NCI-H446 treated with DMSO at 0.1 percent for 48 hours (cell line): ENCODE results near the gene OR8S1.

Experiments
- DNase-seq: peaks from one replicate; lab custom pipeline; 2025; lab: John Stamatoyannopoulos, UW

The OR8S1 gene

DNA sequence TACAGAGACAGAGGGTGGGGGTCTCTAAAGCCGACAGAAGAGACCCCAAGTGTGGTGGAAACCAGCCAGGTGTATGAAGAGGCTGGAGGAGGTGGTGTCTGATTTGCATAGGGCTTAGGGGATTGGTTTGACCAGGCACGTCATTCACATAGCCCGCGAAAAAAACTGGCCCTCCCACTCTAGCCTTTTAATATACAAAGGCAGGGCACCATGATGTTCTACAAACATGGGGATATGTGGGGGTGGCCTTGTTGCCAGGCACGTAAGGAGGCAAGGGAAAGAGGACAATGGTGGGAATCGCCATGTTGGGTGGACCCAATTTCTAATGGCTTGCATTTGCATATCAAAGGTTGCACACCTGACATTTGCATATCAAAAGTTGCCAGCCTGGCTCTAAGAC is 31.2 kb downstream of the OR8S1 start:
- DNase-seq, result no peak

DNA sequence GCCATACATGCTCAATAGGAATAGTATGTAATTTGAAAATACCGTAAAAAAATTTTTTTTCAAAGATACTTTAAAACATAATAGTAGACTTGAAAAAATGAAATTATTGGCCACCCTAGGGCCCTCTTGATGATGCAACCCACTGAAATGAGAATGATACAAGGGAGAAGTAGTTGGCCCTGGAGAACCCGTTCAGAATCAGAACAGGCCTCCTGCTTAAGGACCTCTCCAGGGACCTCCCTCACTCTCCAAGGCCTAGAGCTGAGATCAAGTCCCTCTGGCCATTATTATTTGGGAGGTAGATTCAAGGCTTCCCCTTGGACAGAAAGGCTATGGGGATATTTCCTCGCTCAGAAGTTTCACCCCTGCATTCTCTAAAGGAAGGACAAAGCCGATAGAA is 32.5 kb downstream of the OR8S1 start:
- no peak for DNase-seq

DNA sequence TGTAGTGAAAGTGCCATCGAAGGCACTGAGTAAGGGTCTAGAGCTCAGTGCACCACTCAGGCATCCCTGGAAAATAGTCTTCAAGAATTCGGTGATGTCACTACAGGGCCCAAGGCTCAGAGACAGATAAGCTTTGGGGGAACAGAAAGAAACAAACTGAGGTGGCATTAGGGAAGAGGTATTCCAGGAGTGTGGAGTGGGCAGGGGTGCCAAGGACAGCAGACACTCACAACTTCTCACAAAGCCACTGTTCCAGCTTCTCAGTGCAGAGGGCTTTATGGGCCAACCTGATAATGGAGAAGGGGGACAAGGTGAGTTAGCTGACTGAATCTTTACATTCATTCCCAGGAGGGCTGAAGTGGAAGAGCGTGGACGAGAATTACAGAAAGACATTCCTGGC is 42.3 kb downstream of the OR8S1 start:
- no peak for DNase-seq

DNA sequence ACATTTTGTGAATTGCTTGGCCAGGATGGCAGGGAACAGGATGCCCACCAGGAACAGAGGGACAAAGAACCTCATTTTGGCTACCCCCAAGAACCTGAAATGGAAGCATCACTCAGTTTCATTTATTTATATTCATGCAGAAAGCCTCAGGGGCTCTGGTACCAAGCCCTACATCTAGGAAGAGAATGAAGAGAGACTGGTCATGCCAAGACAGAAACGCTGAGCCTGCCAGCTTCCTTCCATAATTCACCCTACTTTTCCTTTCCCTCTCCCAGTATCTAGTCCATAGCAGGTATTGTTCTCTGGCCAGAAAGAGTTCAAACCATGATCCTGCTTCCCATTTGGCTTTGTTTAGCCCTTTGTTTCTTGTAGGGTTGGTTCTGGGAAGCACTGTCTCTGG is 44.5 kb downstream of the OR8S1 start, which contains the start of gene LALBA:
Gene LALBA, minus strand, starts transcription at position 101 of the 400 bp plus-strand sequence. Its CDS starts 26 bp downstream, at position 75.
- DNase-seq, result no peak

DNA sequence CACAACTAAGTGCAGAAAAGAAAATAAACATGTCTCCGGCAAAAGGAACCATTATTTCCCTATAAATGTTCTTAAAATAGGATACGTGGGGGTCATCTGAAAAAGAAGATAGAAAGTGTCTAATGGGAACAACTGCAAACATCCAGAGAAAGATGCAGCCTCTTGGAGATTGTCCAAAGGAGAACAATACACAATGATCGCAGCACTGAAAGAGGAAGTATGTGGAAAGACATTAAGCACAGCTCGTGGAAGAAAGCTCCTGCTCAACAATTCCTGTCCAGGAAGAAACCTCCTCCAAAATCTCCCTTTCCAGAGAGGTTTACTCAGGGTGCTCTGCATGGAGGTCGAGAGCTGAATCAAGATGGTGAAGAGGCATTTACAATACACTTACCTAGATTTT is 46.9 kb downstream of the OR8S1 start:
- no peak for DNase-seq
